H9 (cell line): ENCODE data around the gene PAFAH1B2. TPM values are rescaled to one million over a fixed set of nuclear protein-coding genes. Genes with fewer than 3 reads are reported as not detected.

Experiments used
- DNase-seq: peaks from one replicate; pipeline ENCODE4 v3.0.0-alpha.2; 2017
- H2AFZ ChIP-seq: one replicate; pipeline ENCODE4 v1.6.1; 2013; ENCODE audit warnings: mild to moderate bottlenecking, low read length, control low read depth, moderate library complexity
- H2AK5ac ChIP-seq: 2 replicates; pipeline ENCODE4 v1.6.1; 2013; ENCODE audit warnings: low read length, control low read depth, mixed read lengths; ENCODE audit not compliant: insufficient read length
- H2BK120ac ChIP-seq: one replicate; pipeline ENCODE4 v1.6.1; 2013; ENCODE audit warnings: low read depth, mild to moderate bottlenecking, low read length, control low read depth, inconsistent platforms; ENCODE audit not compliant: poor library complexity, severe bottlenecking
- H2BK12ac ChIP-seq: 2 replicates; pipeline ENCODE4 v1.6.1; 2013; ENCODE audit warnings: low read length, control low read depth, mixed read lengths, low read depth; ENCODE audit not compliant: insufficient read length
- H2BK15ac ChIP-seq: 2 replicates; pipeline ENCODE4 v1.6.1; 2013; ENCODE audit warnings: low read depth, low read length, control low read depth
- H2BK20ac ChIP-seq: one replicate; pipeline ENCODE4 v1.6.1; 2013; ENCODE audit warnings: low read depth, mild to moderate bottlenecking, low read length, control low read depth, inconsistent platforms; ENCODE audit not compliant: poor library complexity, severe bottlenecking
- H2BK5ac ChIP-seq: 2 replicates; pipeline ENCODE4 v1.6.1; 2013; ENCODE audit warnings: low read length, control low read depth, mixed read lengths; ENCODE audit not compliant: insufficient read length
- H3K14ac ChIP-seq: 2 replicates; pipeline ENCODE4 v1.6.1; 2013; ENCODE audit warnings: low read length, control low read depth; ENCODE audit not compliant: insufficient read depth
- H3K18ac ChIP-seq: 2 replicates; pipeline ENCODE4 v1.6.1; 2013; ENCODE audit warnings: low read depth, mild to moderate bottlenecking, mixed read lengths, low read length, control low read depth; ENCODE audit not compliant: insufficient read length
- H3K23ac ChIP-seq: 2 replicates; pipeline ENCODE4 v1.6.1; 2013; ENCODE audit warnings: low read length, control low read depth, mixed read lengths, low read depth; ENCODE audit not compliant: insufficient read length
- H3K23me2 ChIP-seq: 2 replicates; pipeline ENCODE4 v1.6.1; 2013; ENCODE audit warnings: low read depth, mild to moderate bottlenecking, mixed read lengths, low read length, control low read depth; ENCODE audit not compliant: insufficient read length, poor library complexity, severe bottlenecking
- H3K27ac ChIP-seq: 2 replicates; pipeline ENCODE4 v1.5.1; 2013; ENCODE audit warnings: low read length, control low read depth, mixed read lengths, low read depth; ENCODE audit not compliant: insufficient read length
- H3K27me3 ChIP-seq: 2 replicates; pipeline ENCODE4 v1.6.1; 2013; ENCODE audit warnings: low read length, control low read depth, inconsistent platforms; ENCODE audit not compliant: insufficient read depth
- H3K4ac ChIP-seq: 2 replicates; pipeline ENCODE4 v1.6.1; 2013; ENCODE audit warnings: low read depth, mild to moderate bottlenecking, control low read depth, inconsistent platforms, low read length, moderate library complexity
- H3K4me1 ChIP-seq: 2 replicates; pipeline ENCODE4 v1.6.1; 2013; ENCODE audit warnings: low read length, control low read depth, inconsistent platforms; ENCODE audit not compliant: insufficient read depth
- H3K4me2 ChIP-seq: 2 replicates; pipeline ENCODE4 v1.6.1; 2013; ENCODE audit warnings: low read length, control low read depth, mixed read lengths; ENCODE audit not compliant: insufficient read length, insufficient read depth
- H3K56ac ChIP-seq: 2 replicates; pipeline ENCODE4 v1.6.1; 2013; ENCODE audit warnings: low read depth, mild to moderate bottlenecking, mixed read lengths, low read length, control low read depth; ENCODE audit not compliant: insufficient read length
- H3K79me1 ChIP-seq: 2 replicates; pipeline ENCODE4 v1.6.1; 2013; ENCODE audit warnings: low read depth, mild to moderate bottlenecking, moderate library complexity, low read length, control low read depth, inconsistent platforms; ENCODE audit not compliant: insufficient read depth, poor library complexity, severe bottlenecking
- H3K79me2 ChIP-seq: 2 replicates; pipeline ENCODE4 v1.6.1; 2013; ENCODE audit warnings: low read length, control low read depth, inconsistent platforms; ENCODE audit not compliant: insufficient read depth
- H3K9ac ChIP-seq: 2 replicates; pipeline ENCODE4 v1.6.1; 2013; ENCODE audit warnings: low read length, control low read depth, mixed read lengths; ENCODE audit not compliant: insufficient read length; ENCODE audit errors: extremely low read depth
- H3K9me3 ChIP-seq: one replicate; pipeline ENCODE4 v1.6.1; 2013; ENCODE audit warnings: low read depth, low read length, inconsistent platforms; ENCODE audit not compliant: control insufficient read depth
- H3T11ph ChIP-seq: one replicate; pipeline ENCODE4 v1.6.1; 2013; ENCODE audit warnings: mild to moderate bottlenecking, low read length, control low read depth, inconsistent platforms
- H4K20me1 ChIP-seq: one replicate; pipeline ENCODE4 v1.6.1; 2013; ENCODE audit not compliant: control insufficient read depth, insufficient read length, insufficient read depth
- H4K5ac ChIP-seq: 2 replicates; pipeline ENCODE4 v1.6.1; 2013; ENCODE audit warnings: low read depth, mild to moderate bottlenecking, mixed read lengths, low read length, control low read depth; ENCODE audit not compliant: insufficient read length
- H4K8ac ChIP-seq: replicated peaks from 2 replicates; pipeline ENCODE4 v1.6.1; 2013; ENCODE audit warnings: low read length, control low read depth, mixed read lengths, low read depth; ENCODE audit not compliant: insufficient read length
- H4K91ac ChIP-seq: 2 replicates; pipeline ENCODE4 v1.6.1; 2013; ENCODE audit warnings: low read depth, mild to moderate bottlenecking, moderate library complexity, mixed read lengths, low read length, control low read depth; ENCODE audit not compliant: insufficient read length
- H3K27ac Mint-ChIP-seq, 3 experiments: 2 replicates in 2 of 3; 3 replicates in 1 of 3; pipeline ENCODE4 v1.8.0; 2020 to 2021; ENCODE audit warnings: mixed read lengths in 3 of 3, mild to moderate bottlenecking in 1 of 3, moderate library complexity in 1 of 3
- H3K27me3 Mint-ChIP-seq: 2 replicates; pipeline ENCODE4 v1.8.0; 2021; ENCODE audit warnings: low read depth, mild to moderate bottlenecking, moderate library complexity, mixed read lengths
- H3K36me3 Mint-ChIP-seq, 3 experiments: 2 replicates in 2 of 3; 3 replicates in 1 of 3; pipeline ENCODE4 v1.8.0; 2020 to 2021; ENCODE audit warnings: low read depth in 3 of 3, mixed read lengths in 3 of 3; ENCODE audit not compliant: insufficient read depth in 1 of 3
- H3K4me1 Mint-ChIP-seq, 2 experiments: 2 replicates each; pipeline ENCODE4 v1.8.0; 2020; ENCODE audit warnings: mixed read lengths in 2 of 2
- H3K4me3 Mint-ChIP-seq, 2 experiments: 2 replicates in 1 of 2; 3 replicates in 1 of 2; pipeline ENCODE4 v1.8.0; 2020 to 2021; ENCODE audit warnings: mild to moderate bottlenecking in 2 of 2, mixed read lengths in 2 of 2, moderate library complexity in 1 of 2
- H3K9me3 Mint-ChIP-seq, 2 experiments: 2 replicates in 1 of 2; 3 replicates in 1 of 2; pipeline ENCODE4 v1.8.0; 2020; ENCODE audit warnings: mild to moderate bottlenecking in 2 of 2, mixed read lengths in 2 of 2, moderate library complexity in 1 of 2
- CTCF ChIP-seq: fragments of 200-600 bp; sonication (generic); conservative IDR thresholded peaks from 3 replicates; pipeline ENCODE4 v1.8.0; 2021; ENCODE audit warnings: antibody characterized with exemption, mild to moderate bottlenecking
- WGBS: extraction: QIAGEN DNeasy Blood & Tissue Kit; methylation state at CpG from one replicate; pipeline ENCODE4 v1.1.7; 2013; ENCODE audit warnings: missing lambda C conversion rate, low lambda C conversion rate, mixed read lengths; ENCODE audit not compliant: insufficient read length; ENCODE audit errors: extremely low coverage; 5-methylcytosine and 5-hydroxymethylcytosine counted together
- total RNA-seq: library from RNA; stranded (reverse); gene quantifications from 2 replicates; pipeline ENCODE4 v1.2.1, GENCODE V29; 2021

Gene PAFAH1B2
- total RNA-seq, 1 experiment from 2014 or later: 161 TPM

GRCh38 chr11:117127171-117127901 lies 16.8 kb upstream of the PAFAH1B2 start:
- Histone ChIP-seq H3K4ac (no peak overlapping the region), H3K27me3 (no peaks in the 10 kb centered on the region), H2BK15ac (no peak overlapping the region), H3K79me2 (no peaks in the 10 kb centered on the region), H2BK20ac (no peak overlapping the region), H2AFZ (no peak overlapping the region), H2AK5ac (no peak overlapping the region), H3K4me2 (no peak overlapping the region), H2BK12ac (no peak overlapping the region), H3K56ac (no peak overlapping the region), H3K79me1 (no peaks in the 10 kb centered on the region), H4K5ac (no peak overlapping the region), H4K20me1 (no peaks in the 10 kb centered on the region), H3K9me3 (no peaks in the 10 kb centered on the region), H4K8ac (no peak overlapping the region), H3K23me2 (no peaks in the 10 kb centered on the region), H3K18ac (no peak overlapping the region), H3K23ac (no peak overlapping the region), H2BK120ac (peak overlapping the region; percentile 48), H3K4me1 (no peaks in the 10 kb centered on the region), H3K27ac (no peak overlapping the region), H3T11ph (no peak overlapping the region), H4K91ac (no peak overlapping the region), H3K14ac (no peak overlapping the region), H2BK5ac (no peak overlapping the region), H3K9ac (no peak overlapping the region)
- no CpG with 5 or more reads among the region's 6 CpGs for WGBS
- no peak for TF ChIP-seq CTCF
- Mint-ChIP-seq H3K4me3 (no peak overlapping the region), H3K4me1 (no peaks in the 10 kb centered on the region), H3K27me3 (peaks cover 23% of the 10 kb centered on the region), H3K27ac (no peak overlapping the region), H3K36me3 (no peaks in the 10 kb centered on the region), H3K9me3 (no peaks in the 10 kb centered on the region)
- no peak for DNase-seq
